T47D (cell line): Measurements from ENCODE around the gene FXYD1.

ENCODE experiments used
- DNase-seq, 2 experiments: peaks; one replicate each; pipeline versions ENCODE4 v3.0.0 to v3.0.0-alpha.2; 2011 to 2012; ENCODE audit warnings: low read depth in 1 of 2, low spot score in 1 of 2
- JUND ChIP-seq: IDR thresholded peaks from 2 replicates; pipeline ENCODE4 v1.6.1; 2012; ENCODE audit warnings: low read depth
- in situ Hi-C: cut with HindIII; loops from 2 replicates; pipeline ENCODE4 v1.10.0; 2016; ENCODE audit warnings: low sequenced_read_pairs, low pct_unique_long_range_greater_than_20kb

FXYD1 gene

GRCh38 chr19:35132254-35132653 lies 6.4 kb upstream of the FXYD1 start:
- no peak for DNase-seq
- in situ Hi-C loops: no loop called here
- TF ChIP-seq JUND: no peak

- no peak for TF ChIP-seq JUND
- in situ Hi-C loops: no loop called here
- no peak for DNase-seq
These were observed 4.8 kb upstream of the FXYD1 start for GRCh38 chr19:35133826-35134225.

GRCh38 chr19:35134601-35135242 lies 3.9 kb upstream of the FXYD1 start, which contains the start of gene LGI4:
LGI4 (minus strand) TSS chr19:35135059; CDS start chr19:35134680, 379 bp downstream.
- in situ Hi-C loops: no loop called here
- no peak for TF ChIP-seq JUND
- no peak for DNase-seq

GRCh38 chr19:35135389-35135909 lies 3.2 kb upstream of the FXYD1 start:
- in situ Hi-C loops: no loop called here
- no peak for TF ChIP-seq JUND
- DNase-seq: peak; percentile 70 to 82

GRCh38 chr19:35136231-35136630 lies 2.4 kb upstream of the FXYD1 start:
- DNase-seq: no peak
- in situ Hi-C loops: no loop called here
- TF ChIP-seq JUND: no peak

- in situ Hi-C loops: no loop called here
- no peak for DNase-seq
- no peak for TF ChIP-seq JUND
These were observed 1.5 kb upstream of the FXYD1 start for GRCh38 chr19:35136977-35137702.

- no peak for TF ChIP-seq JUND
- in situ Hi-C loops: no loop called here
- DNase-seq: no peak
These were observed 1.8 kb downstream of the FXYD1 start for GRCh38 chr19:35140207-35140961.

- in situ Hi-C loops: no loop called here
- DNase-seq: peak; percentile 90 to 93
- no peak for TF ChIP-seq JUND
These were observed 2.6 kb downstream of the FXYD1 start for GRCh38 chr19:35140962-35141836.

GRCh38 chr19:35141837-35142605 lies 3.4 kb downstream of the FXYD1 start:
- in situ Hi-C loops: no loop called here

GRCh38 chr19:35142606-35143230 lies 4.1 kb downstream of the FXYD1 start:
- no peak for TF ChIP-seq JUND
- peak in 1 of 2 experiments; percentile 55 for DNase-seq
- in situ Hi-C loops: no loop called here

More at GRCh38 chr19:35141837-35142605, 3.4 kb downstream of the FXYD1 start:
- TF ChIP-seq JUND: no peak
- no peak for DNase-seq

- in situ Hi-C loops: no loop called here
- DNase-seq: no peak
- TF ChIP-seq JUND: no peak
These were observed 4.6 kb downstream of the FXYD1 start, which contains the start of gene FXYD7 for GRCh38 chr19:35143231-35143715. FXYD7 (plus strand) TSS chr19:35143255; CDS start chr19:35143334, 79 bp downstream.
